Keratinocyte (primary cell): ENCODE data around the gene S100P. TPM values are rescaled to one million over a fixed set of nuclear protein-coding genes. Genes with fewer than 3 reads are reported as not detected.

ENCODE experiments used
- DNase-seq: peaks from one replicate; pipeline ENCODE4 v3.0.0-alpha.2; 2011; ENCODE audit warnings: low read depth, missing footprints, low spot score
- FAIRE-seq: peaks from 2 replicates; lab custom pipeline; 2011; peaks lifted over from hg19 to GRCh38; lab: Jason Lieb, UNC
- H2AFZ ChIP-seq: 2 replicates; pipeline ENCODE4 v1.6.0; 2012; ENCODE audit warnings: low read length, control low read depth, inconsistent platforms; ENCODE audit not compliant: control insufficient read depth
- H3K27ac ChIP-seq: 2 replicates; pipeline ENCODE4 v1.5.1; 2011; ENCODE audit warnings: low read length; ENCODE audit not compliant: control insufficient read depth, insufficient read depth
- H3K27me3 ChIP-seq: 3 replicates; pipeline ENCODE4 v1.6.0; 2011; ENCODE audit warnings: low read length; ENCODE audit not compliant: control insufficient read depth, insufficient read depth; ENCODE audit errors: extremely low read depth
- H3K36me3 ChIP-seq, 2 experiments: 2 replicates in 1 of 2; 3 replicates in 1 of 2; pipeline ENCODE4 v1.5.1; 2011; ENCODE audit warnings: low read length in 2 of 2, mild to moderate bottlenecking in 1 of 2; ENCODE audit not compliant: control insufficient read depth in 2 of 2, insufficient read depth in 2 of 2; ENCODE audit errors: extremely low read depth in 1 of 2
- H3K4me1 ChIP-seq: 3 replicates; pipeline ENCODE4 v1.5.1; 2011; ENCODE audit warnings: low read length; ENCODE audit not compliant: control insufficient read depth, insufficient read depth; ENCODE audit errors: extremely low read depth
- H3K4me2 ChIP-seq: 3 replicates; pipeline ENCODE4 v1.6.0; 2011; ENCODE audit warnings: low read depth, low read length; ENCODE audit not compliant: control insufficient read depth, insufficient read depth; ENCODE audit errors: extremely low read depth
- H3K4me3 ChIP-seq, 3 experiments: fragments of 200-600 bp in 1 of 3; sonication (generic) in 1 of 3; 2 replicates in 2 of 3; 3 replicates in 1 of 3; pipeline ENCODE4 v1.5.1; 2011 to 2016; ENCODE audit warnings: low read length in 3 of 3, mild to moderate bottlenecking in 3 of 3, control low read depth in 2 of 3, inconsistent platforms in 1 of 3, low read depth in 1 of 3, mixed read lengths in 1 of 3, mixed run types in 1 of 3, moderate library complexity in 1 of 3; ENCODE audit not compliant: control insufficient read depth in 2 of 3, insufficient read depth in 2 of 3; ENCODE audit errors: extremely low read depth in 1 of 3
- H3K79me2 ChIP-seq: 2 replicates; pipeline ENCODE4 v1.6.0; 2012; ENCODE audit warnings: low read length; ENCODE audit not compliant: control insufficient read depth, insufficient read depth
- H3K9ac ChIP-seq: 3 replicates; pipeline ENCODE4 v1.6.0; 2011; ENCODE audit warnings: low read length; ENCODE audit not compliant: control insufficient read depth, insufficient read depth; ENCODE audit errors: extremely low read depth
- H3K9me1 ChIP-seq: 3 replicates; pipeline ENCODE4 v1.6.0; 2011; ENCODE audit warnings: low read length; ENCODE audit not compliant: control insufficient read depth, insufficient read depth; ENCODE audit errors: extremely low read depth
- H3K9me3 ChIP-seq: 2 replicates; pipeline ENCODE4 v1.5.1; 2012; ENCODE audit warnings: low read depth, low read length; ENCODE audit not compliant: control insufficient read depth
- H4K20me1 ChIP-seq: 3 replicates; pipeline ENCODE4 v1.6.0; 2011; ENCODE audit warnings: low read length; ENCODE audit not compliant: control insufficient read depth, insufficient read depth; ENCODE audit errors: extremely low read depth
- EZH2 ChIP-seq: IDR thresholded peaks from one replicate; pipeline ENCODE4 v1.6.1; 2012; ENCODE audit warnings: inconsistent platforms, mild to moderate bottlenecking, low read length, moderate library complexity
- dilution Hi-C: fragments of 300-500 bp; cut with MboI; formaldehyde crosslinking; loops from one replicate; pipeline ENCODE4 v1.7.0; 2020; ENCODE audit warnings: low sequenced_read_pairs; ENCODE audit not compliant: extremely low pct_ligation_motif_present
- polyA plus RNA-seq, 5 experiments: library from polyadenylated mRNA; depleted of rRNA in 3 of 5; stranded (reverse) in 3 of 5; stranded (forward) in 1 of 5; unstranded in 1 of 5; fragments of >200 nt; gene quantifications; 1 replicate in 1 of 5; 2 replicates in 3 of 5; 3 replicates in 1 of 5; pipeline versions ENCODE4 v1.2.1 to v1.2.3, GENCODE V29; 2011 to 2012; ENCODE audit warnings: missing spikeins in 2 of 5, low read depth in 1 of 5, low replicate concordance in 1 of 5
- TF ChIP-seq, protein P1 (sequence below), 3 experiments: IDR thresholded peaks in 1 of 3; conservative IDR thresholded peaks in 1 of 3; optimal IDR thresholded peaks in 1 of 3; 2 replicates in 2 of 3; 3 replicates in 1 of 3; pipeline versions ENCODE3 to v1.5.1; 2011; ENCODE audit warnings: low read length in 3 of 3, mild to moderate bottlenecking in 3 of 3, moderate library complexity in 2 of 3, control low read depth in 1 of 3, inconsistent platforms in 1 of 3; ENCODE audit not compliant: insufficient read depth in 2 of 3; ENCODE audit errors: extremely low read depth in 1 of 3

The S100P gene
- polyA plus RNA-seq, 1 donor (not counting 4 experiments of a cell fraction or from before 2014, with no cell fraction given), result 1.7 TPM

DNA sequence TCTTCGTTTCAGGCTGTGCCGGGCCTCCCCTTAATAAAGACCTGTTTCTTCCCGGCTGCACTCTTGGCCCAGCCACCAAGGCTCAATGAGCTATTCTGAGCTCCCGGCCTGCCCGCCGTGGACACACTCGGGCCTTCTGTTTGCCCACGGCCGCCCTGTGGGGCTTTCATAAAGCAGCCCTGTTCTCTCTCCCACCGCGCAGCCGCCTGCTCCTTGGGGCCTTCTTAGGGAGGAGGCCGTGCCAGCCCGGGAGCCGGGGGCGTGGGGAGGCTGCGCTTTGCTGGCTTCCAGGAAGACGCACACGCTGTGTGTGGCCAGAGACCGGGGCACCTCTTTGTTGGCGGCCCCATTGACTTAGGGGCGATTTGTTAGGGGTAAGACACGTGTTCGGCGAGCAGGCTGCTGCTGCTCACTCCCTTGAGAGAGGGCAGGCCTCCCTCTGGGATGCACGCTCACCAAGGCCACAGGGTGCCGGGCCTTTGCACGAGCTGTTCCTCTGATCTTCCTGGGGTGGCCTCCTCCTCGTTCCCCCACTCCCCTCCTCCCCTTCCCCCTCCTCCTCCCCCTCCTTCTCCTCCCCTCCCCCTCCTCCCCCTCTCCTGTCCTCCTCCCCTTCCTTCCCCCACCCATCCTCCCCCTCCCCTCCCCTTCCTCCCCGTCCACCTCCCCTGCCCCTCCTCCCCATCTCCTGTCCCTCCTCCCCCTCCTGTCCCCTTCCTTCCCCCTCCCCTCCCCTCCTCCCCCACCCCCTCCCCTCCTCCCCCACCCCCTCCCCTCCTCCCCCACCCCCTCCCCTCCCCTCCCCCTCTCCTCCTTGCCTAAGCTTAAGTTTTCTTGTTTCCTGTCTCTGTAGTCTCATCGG, 33.6 kb downstream of the S100P start:
- Histone ChIP-seq H3K27me3 (no peaks in the 10 kb centered on the region), H3K9ac (no peak overlapping the region), H3K4me3 (no peak overlapping the region), H3K4me1 (peaks cover 8% of the 10 kb centered on the region), H2AFZ (no peak overlapping the region), H3K27ac (no peak overlapping the region), H3K4me2 (no peak overlapping the region), H3K9me3 (no peaks in the 10 kb centered on the region), H3K36me3 (no peaks in the 10 kb centered on the region), H4K20me1 (no peaks in the 10 kb centered on the region), H3K79me2 (no peaks in the 10 kb centered on the region), H3K9me1 (no peaks in the 10 kb centered on the region)
- no peak for DNase-seq
- TF ChIP-seq EZH2, result no peak
- TF ChIP-seq, protein P1, sequence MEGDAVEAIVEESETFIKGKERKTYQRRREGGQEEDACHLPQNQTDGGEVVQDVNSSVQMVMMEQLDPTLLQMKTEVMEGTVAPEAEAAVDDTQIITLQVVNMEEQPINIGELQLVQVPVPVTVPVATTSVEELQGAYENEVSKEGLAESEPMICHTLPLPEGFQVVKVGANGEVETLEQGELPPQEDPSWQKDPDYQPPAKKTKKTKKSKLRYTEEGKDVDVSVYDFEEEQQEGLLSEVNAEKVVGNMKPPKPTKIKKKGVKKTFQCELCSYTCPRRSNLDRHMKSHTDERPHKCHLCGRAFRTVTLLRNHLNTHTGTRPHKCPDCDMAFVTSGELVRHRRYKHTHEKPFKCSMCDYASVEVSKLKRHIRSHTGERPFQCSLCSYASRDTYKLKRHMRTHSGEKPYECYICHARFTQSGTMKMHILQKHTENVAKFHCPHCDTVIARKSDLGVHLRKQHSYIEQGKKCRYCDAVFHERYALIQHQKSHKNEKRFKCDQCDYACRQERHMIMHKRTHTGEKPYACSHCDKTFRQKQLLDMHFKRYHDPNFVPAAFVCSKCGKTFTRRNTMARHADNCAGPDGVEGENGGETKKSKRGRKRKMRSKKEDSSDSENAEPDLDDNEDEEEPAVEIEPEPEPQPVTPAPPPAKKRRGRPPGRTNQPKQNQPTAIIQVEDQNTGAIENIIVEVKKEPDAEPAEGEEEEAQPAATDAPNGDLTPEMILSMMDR (optimal IDR thresholded peaks at IDR 0.05 in 1 of 3, IDR thresholded peaks at IDR 0.05 in 1 of 3, conservative IDR thresholded peaks at IDR 0.05 in 1 of 3; ENCODE audit: extremely low read depth in 1 of 3, insufficient read depth in 2 of 3, low read length in 3 of 3), result no peak
- no peak for FAIRE-seq
- dilution Hi-C loops, result no loop called here

DNA sequence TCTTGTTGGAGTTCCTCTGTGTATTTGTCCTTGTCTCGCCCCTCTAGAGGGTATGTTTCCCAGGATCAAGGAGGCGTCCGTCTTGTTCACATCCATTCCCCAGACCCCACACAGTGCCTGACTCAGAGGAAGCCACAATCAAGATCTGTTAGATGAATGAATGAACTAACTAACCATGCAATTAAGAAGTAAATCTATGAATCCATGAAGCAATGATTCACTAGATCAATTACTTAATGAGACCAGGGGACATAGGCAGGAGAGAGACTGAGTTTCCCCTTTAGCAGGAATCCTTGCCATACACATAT, 34.2 kb downstream of the S100P start:
- no peak for DNase-seq
- Histone ChIP-seq H2AFZ (no peak overlapping the region), H3K27ac (no peak overlapping the region)

More for the DNA sequence above, 34.2 kb downstream of the S100P start:
- Histone ChIP-seq H4K20me1 (no peaks in the 10 kb centered on the region), H3K79me2 (no peaks in the 10 kb centered on the region), H3K9me1 (no peaks in the 10 kb centered on the region), H3K9ac (no peak overlapping the region), H3K9me3 (no peaks in the 10 kb centered on the region), H3K27me3 (no peaks in the 10 kb centered on the region), H3K4me2 (no peak overlapping the region), H3K4me3 (no peak overlapping the region), H3K4me1 (peaks cover 13% of the 10 kb centered on the region), H3K36me3 (no peaks in the 10 kb centered on the region)
- no peak for FAIRE-seq
- no peak for TF ChIP-seq EZH2
- TF ChIP-seq, protein P1 (optimal IDR thresholded peaks at IDR 0.05 in 1 of 3, IDR thresholded peaks at IDR 0.05 in 1 of 3, conservative IDR thresholded peaks at IDR 0.05 in 1 of 3; ENCODE audit: extremely low read depth in 1 of 3, insufficient read depth in 2 of 3, low read length in 3 of 3), result no peak
- dilution Hi-C loops, result no loop called here
